HCT116 (cell line): Measurements from ENCODE around the gene PRMT3. TPM values are rescaled to one million over a fixed set of nuclear protein-coding genes. Genes with fewer than 3 reads are reported as not detected.

Experiments used
- ATAC-seq: fragments of 200-7000 bp; cut with Tn5 transposase; 2 replicates; pipeline ENCODE4 v1.9.1; 2020; ENCODE audit warnings: mild to moderate bottlenecking, moderate library complexity
- BruUV-seq: library from RNA; stranded (reverse); fragments of 400-500 nt; replicated peaks from 2 replicates; lab custom pipeline; 2021; lab: Mats Ljungman, UMichigan
- CTCF ChIA-PET: fragments of 300-600 bp; sonication (Branson Sonifier 250); formaldehyde crosslinking; loops from one replicate; lab custom pipeline; 2021; ENCODE audit warnings: antibody characterized with exemption; lab: Charles Lee
- POLR2A ChIA-PET: fragments of 300-600, 350-600 bp; sonication (Branson Sonifier 250); formaldehyde crosslinking; loops from one replicate; lab custom pipeline; 2021; ENCODE audit warnings: antibody characterized with exemption; lab: Charles Lee
- RAD21 ChIA-PET, 2 experiments: fragments of 300-600 bp; sonication (Branson Sonifier 250); formaldehyde crosslinking; loops; one replicate each; lab custom pipeline; 2023; ENCODE audit warnings: low total read pairs in 2 of 2; ENCODE audit not compliant: uncharacterized antibody in 2 of 2, unreplicated experiment in 2 of 2, low non-redundant PET in 1 of 2; lab: Charles Lee
- DNase-seq: peaks from one replicate; pipeline ENCODE4 v3.0.0-alpha.2; 2010; ENCODE audit warnings: low read depth, low spot score
- H2AFZ ChIP-seq: fragments of 200-600 bp; shearing (Covaris generic), sonication (generic); 2 replicates; pipeline ENCODE4 v1.6.1; 2017; ENCODE audit warnings: low read depth, mixed run types, mixed read lengths, antibody characterized with exemption, low read length; ENCODE audit not compliant: poor library complexity, severe bottlenecking
- H3K27ac ChIP-seq: 2 replicates; pipeline ENCODE4 v1.5.1; 2012; ENCODE audit warnings: low read depth, low read length
- H3K27me3 ChIP-seq: fragments of 200-600 bp; sonication (generic); 2 replicates; pipeline ENCODE4 v1.6.1; 2016; ENCODE audit warnings: mixed run types, low read length, mixed read lengths; ENCODE audit not compliant: insufficient read depth
- H3K36me3 ChIP-seq, 2 experiments: fragments of 200-500 bp in 1 of 2; fragments of 200-600 bp in 1 of 2; sonication (Bioruptor generic) in 1 of 2; sonication (generic) in 1 of 2; 2 replicates each; pipeline versions ENCODE4 v1.5.1 to v1.6.1; 2014 to 2016; ENCODE audit warnings: low read length in 2 of 2, inconsistent platforms in 1 of 2, mixed read lengths in 1 of 2, mixed run types in 1 of 2; ENCODE audit not compliant: insufficient read depth in 2 of 2, control insufficient read depth in 1 of 2
- H3K4me1 ChIP-seq, 2 experiments: fragments of 200-600 bp in 1 of 2; sonication (generic) in 1 of 2; 2 replicates each; pipeline versions ENCODE4 v1.5.1 to v1.6.1; 2012 to 2017; ENCODE audit warnings: low read length in 2 of 2, inconsistent platforms in 1 of 2, mild to moderate bottlenecking in 1 of 2, mixed read lengths in 1 of 2, mixed run types in 1 of 2, moderate library complexity in 1 of 2; ENCODE audit not compliant: insufficient read depth in 2 of 2, control insufficient read depth in 1 of 2
- H3K4me2 ChIP-seq: fragments of 200-600 bp; sonication (generic); 2 replicates; pipeline ENCODE4 v1.6.1; 2017; ENCODE audit warnings: mixed run types, low read length, mixed read lengths
- H3K4me3 ChIP-seq, 2 experiments: fragments of 200-600 bp in 1 of 2; sonication (generic) in 1 of 2; replicated peaks in 1 of 2; 2 replicates each; pipeline ENCODE4 v1.5.1; 2011 to 2016; ENCODE audit warnings: low read length in 2 of 2, control low read depth in 1 of 2, low read depth in 1 of 2, mild to moderate bottlenecking in 1 of 2, mixed read lengths in 1 of 2, mixed run types in 1 of 2
- H3K79me2 ChIP-seq: fragments of 200-600 bp; sonication (generic); 2 replicates; pipeline ENCODE4 v1.6.1; 2017; ENCODE audit warnings: mild to moderate bottlenecking, mixed run types, low read length, moderate library complexity, mixed read lengths; ENCODE audit not compliant: insufficient read depth
- H3K9ac ChIP-seq: fragments of 200-600 bp; sonication (generic); 2 replicates; pipeline ENCODE4 v1.6.1; 2016; ENCODE audit warnings: low read length, mixed read lengths
- H3K9me2 ChIP-seq: fragments of 200-600 bp; sonication (generic), shearing (Covaris generic); 2 replicates; pipeline ENCODE4 v1.6.1; 2017; ENCODE audit warnings: mixed run types, mild to moderate bottlenecking, moderate library complexity; ENCODE audit not compliant: insufficient read depth
- H3K9me3 ChIP-seq, 2 experiments: fragments of 200-500 bp in 1 of 2; fragments of 200-600 bp in 1 of 2; sonication (Bioruptor generic) in 1 of 2; sonication (generic) in 1 of 2; 2 replicates each; pipeline ENCODE4 v1.6.1; 2014 to 2017; ENCODE audit warnings: low read length in 2 of 2, mixed read lengths in 2 of 2, inconsistent platforms in 1 of 2, low read depth in 1 of 2, mild to moderate bottlenecking in 1 of 2, mixed run types in 1 of 2, moderate library complexity in 1 of 2; ENCODE audit not compliant: control insufficient read depth in 1 of 2, insufficient read depth in 1 of 2
- H4K20me1 ChIP-seq: fragments of 200-600 bp; sonication (generic), shearing (Covaris generic); 2 replicates; pipeline ENCODE4 v1.6.1; 2017; ENCODE audit warnings: mixed run types, mild to moderate bottlenecking, moderate library complexity; ENCODE audit not compliant: insufficient read depth
- CEBPB ChIP-seq: IDR thresholded peaks from 2 replicates; pipeline ENCODE4 v1.6.1; 2012; ENCODE audit warnings: low read depth
- CTCF ChIP-seq, 3 experiments: fragments of 200-600 bp in 1 of 3; sonication (generic) in 1 of 3; IDR thresholded peaks in 2 of 3; conservative IDR thresholded peaks in 1 of 3; 2 replicates each; pipeline ENCODE4 v1.5.1; 2012 to 2017; ENCODE audit warnings: low read depth in 2 of 3, low read length in 2 of 3, antibody characterized with exemption in 1 of 3, borderline replicate concordance in 1 of 3, control low read depth in 1 of 3, mild to moderate bottlenecking in 1 of 3, mixed read lengths in 1 of 3, mixed run types in 1 of 3, moderate library complexity in 1 of 3; ENCODE audit not compliant: insufficient read depth in 1 of 3
- ELF1 ChIP-seq: IDR thresholded peaks from 2 replicates; pipeline ENCODE4 v1.6.1; 2012; ENCODE audit warnings: low read depth, borderline replicate concordance
- JUND ChIP-seq: IDR thresholded peaks from 2 replicates; pipeline ENCODE4 v1.6.1; 2012
- SIN3A ChIP-seq: IDR thresholded peaks from 2 replicates; pipeline ENCODE4 v1.6.1; 2012; ENCODE audit warnings: low read depth
- SRF ChIP-seq: IDR thresholded peaks from 2 replicates; pipeline ENCODE4 v1.6.1; 2012; ENCODE audit warnings: low read depth
- TCF7L2 ChIP-seq: IDR thresholded peaks from 2 replicates; pipeline ENCODE4 v1.7.0; 2011; ENCODE audit warnings: borderline replicate concordance, inconsistent platforms; ENCODE audit not compliant: insufficient read depth, insufficient read length; ENCODE audit errors: extremely low read depth
- YY1 ChIP-seq: IDR thresholded peaks from 2 replicates; pipeline ENCODE4 v1.6.1; 2011; ENCODE audit warnings: low read length, low read depth, moderate library complexity, mild to moderate bottlenecking; ENCODE audit not compliant: insufficient replicate concordance; ENCODE audit errors: extremely low read depth
- ZNF274 ChIP-seq: fragments of 200-500 bp; sonication (Bioruptor generic); IDR thresholded peaks from 2 replicates; pipeline ENCODE4 v1.6.1; 2014; ENCODE audit warnings: mild to moderate bottlenecking, low read depth, low read length, inconsistent platforms
- intact Hi-C: fragments of 100-400 bp; cut with micrococcal nuclease; formaldehyde crosslinking; loops from 2 replicates; pipeline ENCODE4 v1.10.0; 2022
- total RNA-seq: library from RNA; stranded (reverse); gene quantifications from one replicate; pipeline ENCODE4 v1.2.1, GENCODE V29; 2021; ENCODE audit not compliant: unreplicated experiment
- TF ChIP-seq, protein P1 (sequence below): IDR thresholded peaks from 2 replicates; pipeline ENCODE4 v1.6.1; 2012
- TF ChIP-seq, protein P2 (sequence below): IDR thresholded peaks from 2 replicates; pipeline ENCODE4 v1.6.1; 2012; ENCODE audit warnings: low read depth
- TF ChIP-seq, protein P3 (sequence below): IDR thresholded peaks from 2 replicates; pipeline ENCODE4 v1.6.1; 2011; ENCODE audit warnings: mild to moderate bottlenecking, low read length, moderate library complexity; ENCODE audit not compliant: insufficient replicate concordance; ENCODE audit errors: extremely low read depth

PRMT3 gene
- total RNA-seq, 1 experiment from 2014 or later, result 24.3 TPM

GRCh38 chr11:20459865-20460264 is 72.3 kb downstream of the PRMT3 start (continued):
- no peak for TF ChIP-seq CTCF (IDR thresholded peaks at IDR 0.05 in 2 of 3, conservative IDR thresholded peaks at IDR 0.05 in 1 of 3; ENCODE audit: borderline replicate concordance in 1 of 3, insufficient read depth in 1 of 3, low read depth in 2 of 3, low read length in 2 of 3)

GRCh38 chr11:20464518-20464917 is 77.0 kb downstream of the PRMT3 start:
- CTCF ChIA-PET, result interaction anchor here (1.0 kb wide), 1 partner anchor 9 kb away, joined by 3 read pairs; no protein-coding TSS in a partner anchor
- Histone ChIP-seq H3K27ac (no peak overlapping the region), H3K79me2 (no peaks in the 10 kb centered on the region), H4K20me1 (no peaks in the 10 kb centered on the region), H2AFZ (no peak overlapping the region), H3K4me2 (no peak overlapping the region), H3K27me3 (no peaks in the 10 kb centered on the region), H3K4me3 (no peak overlapping the region), H3K9me3 (no peaks in the 10 kb centered on the region), H3K9ac (no peak overlapping the region), H3K9me2 (no peaks in the 10 kb centered on the region), H3K36me3 (peaks cover 2 to 4% of the 10 kb centered on the region in 2 experiments; a peak in 1 of 4 replicates), H3K4me1 (no peaks in the 10 kb centered on the region)
- no peak for TF ChIP-seq YY1
- TF ChIP-seq SRF, result no peak
- TF ChIP-seq, protein P1, sequence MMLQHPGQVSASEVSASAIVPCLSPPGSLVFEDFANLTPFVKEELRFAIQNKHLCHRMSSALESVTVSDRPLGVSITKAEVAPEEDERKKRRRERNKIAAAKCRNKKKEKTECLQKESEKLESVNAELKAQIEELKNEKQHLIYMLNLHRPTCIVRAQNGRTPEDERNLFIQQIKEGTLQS, result no peak
- TF ChIP-seq ELF1, result no peak
- no peak for TF ChIP-seq ZNF274
- TF ChIP-seq, protein P2, sequence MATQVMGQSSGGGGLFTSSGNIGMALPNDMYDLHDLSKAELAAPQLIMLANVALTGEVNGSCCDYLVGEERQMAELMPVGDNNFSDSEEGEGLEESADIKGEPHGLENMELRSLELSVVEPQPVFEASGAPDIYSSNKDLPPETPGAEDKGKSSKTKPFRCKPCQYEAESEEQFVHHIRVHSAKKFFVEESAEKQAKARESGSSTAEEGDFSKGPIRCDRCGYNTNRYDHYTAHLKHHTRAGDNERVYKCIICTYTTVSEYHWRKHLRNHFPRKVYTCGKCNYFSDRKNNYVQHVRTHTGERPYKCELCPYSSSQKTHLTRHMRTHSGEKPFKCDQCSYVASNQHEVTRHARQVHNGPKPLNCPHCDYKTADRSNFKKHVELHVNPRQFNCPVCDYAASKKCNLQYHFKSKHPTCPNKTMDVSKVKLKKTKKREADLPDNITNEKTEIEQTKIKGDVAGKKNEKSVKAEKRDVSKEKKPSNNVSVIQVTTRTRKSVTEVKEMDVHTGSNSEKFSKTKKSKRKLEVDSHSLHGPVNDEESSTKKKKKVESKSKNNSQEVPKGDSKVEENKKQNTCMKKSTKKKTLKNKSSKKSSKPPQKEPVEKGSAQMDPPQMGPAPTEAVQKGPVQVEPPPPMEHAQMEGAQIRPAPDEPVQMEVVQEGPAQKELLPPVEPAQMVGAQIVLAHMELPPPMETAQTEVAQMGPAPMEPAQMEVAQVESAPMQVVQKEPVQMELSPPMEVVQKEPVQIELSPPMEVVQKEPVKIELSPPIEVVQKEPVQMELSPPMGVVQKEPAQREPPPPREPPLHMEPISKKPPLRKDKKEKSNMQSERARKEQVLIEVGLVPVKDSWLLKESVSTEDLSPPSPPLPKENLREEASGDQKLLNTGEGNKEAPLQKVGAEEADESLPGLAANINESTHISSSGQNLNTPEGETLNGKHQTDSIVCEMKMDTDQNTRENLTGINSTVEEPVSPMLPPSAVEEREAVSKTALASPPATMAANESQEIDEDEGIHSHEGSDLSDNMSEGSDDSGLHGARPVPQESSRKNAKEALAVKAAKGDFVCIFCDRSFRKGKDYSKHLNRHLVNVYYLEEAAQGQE, result no peak
- TF ChIP-seq TCF7L2, result no peak
- TF ChIP-seq, protein P3, sequence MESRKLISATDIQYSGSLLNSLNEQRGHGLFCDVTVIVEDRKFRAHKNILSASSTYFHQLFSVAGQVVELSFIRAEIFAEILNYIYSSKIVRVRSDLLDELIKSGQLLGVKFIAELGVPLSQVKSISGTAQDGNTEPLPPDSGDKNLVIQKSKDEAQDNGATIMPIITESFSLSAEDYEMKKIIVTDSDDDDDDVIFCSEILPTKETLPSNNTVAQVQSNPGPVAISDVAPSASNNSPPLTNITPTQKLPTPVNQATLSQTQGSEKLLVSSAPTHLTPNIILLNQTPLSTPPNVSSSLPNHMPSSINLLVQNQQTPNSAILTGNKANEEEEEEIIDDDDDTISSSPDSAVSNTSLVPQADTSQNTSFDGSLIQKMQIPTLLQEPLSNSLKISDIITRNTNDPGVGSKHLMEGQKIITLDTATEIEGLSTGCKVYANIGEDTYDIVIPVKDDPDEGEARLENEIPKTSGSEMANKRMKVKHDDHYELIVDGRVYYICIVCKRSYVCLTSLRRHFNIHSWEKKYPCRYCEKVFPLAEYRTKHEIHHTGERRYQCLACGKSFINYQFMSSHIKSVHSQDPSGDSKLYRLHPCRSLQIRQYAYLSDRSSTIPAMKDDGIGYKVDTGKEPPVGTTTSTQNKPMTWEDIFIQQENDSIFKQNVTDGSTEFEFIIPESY, result no peak
- no peak for TF ChIP-seq CEBPB
- TF ChIP-seq JUND, result no peak
- TF ChIP-seq SIN3A, result no peak
- intact Hi-C loops, result no loop called here
- RAD21 ChIA-PET, result no interaction called here
- BruUV-seq, result no TSS peak
- no peak for DNase-seq
- no peak for ATAC-seq
- POLR2A ChIA-PET, result no interaction called here
